Activated B cell treated with CpG ODN at 0.5 μM for 24 hours (primary cell): Measurements from ENCODE around the gene HS2ST1. TPM values are rescaled to one million over a fixed set of nuclear protein-coding genes. Genes with fewer than 3 reads are reported as not detected.
"Not testable (repeated sequence)": the region's sequence is repeated elsewhere in the genome, so short reads cannot be mapped to it uniquely, and the experiment has no call there.

Experiments
- ATAC-seq: fragments of 200-7000 bp; cut with Tn5 transposase; one replicate; pipeline ENCODE4 v1.10.0; 2021; ENCODE audit warnings: low read depth, mild to moderate bottlenecking, moderate library complexity
- CTCF ChIA-PET: fragments of 350-600 bp; sonication (Branson Sonifier 250); formaldehyde crosslinking; loops from one replicate; lab custom pipeline; 2021; ENCODE audit warnings: antibody characterized with exemption; lab: Charles Lee
- POLR2A ChIA-PET: fragments of 350-600 bp; sonication (Branson Sonifier 250); formaldehyde crosslinking; loops from one replicate; lab custom pipeline; 2021; ENCODE audit warnings: antibody characterized with exemption; lab: Charles Lee
- DNase-seq: peaks from one replicate; pipeline ENCODE4 v3.0.0; 2022
- H3K27ac Mint-ChIP-seq: one replicate; pipeline ENCODE4 v1.8.0; 2020; ENCODE audit warnings: mixed read lengths
- H3K27me3 Mint-ChIP-seq: one replicate; pipeline ENCODE4 v1.8.0; 2021; ENCODE audit warnings: mixed read lengths
- H3K36me3 Mint-ChIP-seq: one replicate; pipeline ENCODE4 v1.8.0; 2021; ENCODE audit warnings: low read depth, mixed read lengths
- H3K4me1 Mint-ChIP-seq: one replicate; pipeline ENCODE4 v1.8.0; 2021; ENCODE audit warnings: mixed read lengths
- H3K4me3 Mint-ChIP-seq: one replicate; pipeline ENCODE4 v1.8.0; 2020; ENCODE audit warnings: mild to moderate bottlenecking, mixed read lengths
- H3K9me3 Mint-ChIP-seq: one replicate; pipeline ENCODE4 v1.8.0; 2020; ENCODE audit warnings: mixed read lengths
- intact Hi-C: fragments of 100-400 bp; cut with micrococcal nuclease; formaldehyde crosslinking; loops from one replicate; pipeline ENCODE4 v1.15.1; 2024
- total RNA-seq: library from RNA; stranded (reverse); gene quantifications from 2 replicates; pipeline ENCODE4 v1.2.3, GENCODE V29; 2022
- TF ChIP-seq, protein P1 (sequence below): fragments of 200-600 bp; IDR thresholded peaks from one replicate; pipeline ENCODE4 v1.8.0; 2022; ENCODE audit warnings: antibody characterized with exemption, mild to moderate bottlenecking

The HS2ST1 gene
- total RNA-seq, 1 donor from 2014 or later = 24.2 TPM

DNA sequence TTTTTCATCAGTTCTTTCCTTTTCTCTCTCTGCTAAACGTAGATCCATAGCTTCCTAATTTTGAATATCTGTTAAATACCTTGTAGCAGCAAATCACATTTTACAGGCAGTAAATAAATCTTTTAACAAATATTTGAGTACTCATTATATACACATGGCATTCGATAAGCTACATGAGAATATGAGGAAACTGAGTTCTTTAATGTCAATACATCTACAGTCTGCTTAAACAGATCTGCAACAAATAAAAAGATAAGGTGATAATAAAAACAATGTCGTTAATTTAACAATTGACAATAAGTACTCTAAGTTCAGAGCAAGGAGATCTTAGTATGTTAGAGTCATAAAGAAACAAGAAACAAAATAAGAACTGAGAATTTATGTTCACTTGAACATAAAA lies 43.4 kb upstream of the HS2ST1 start:
- Mint-ChIP-seq H3K4me1 (peaks cover 35% of the 10 kb centered on the region), H3K36me3 (peaks cover 32% of the 10 kb centered on the region), H3K27ac (no peak overlapping the region), H3K27me3 (no peaks in the 10 kb centered on the region), H3K4me3 (no peak overlapping the region), H3K9me3 (no peaks in the 10 kb centered on the region)
- intact Hi-C loops = no loop called here
- POLR2A ChIA-PET = no interaction called here
- TF ChIP-seq, protein P1, sequence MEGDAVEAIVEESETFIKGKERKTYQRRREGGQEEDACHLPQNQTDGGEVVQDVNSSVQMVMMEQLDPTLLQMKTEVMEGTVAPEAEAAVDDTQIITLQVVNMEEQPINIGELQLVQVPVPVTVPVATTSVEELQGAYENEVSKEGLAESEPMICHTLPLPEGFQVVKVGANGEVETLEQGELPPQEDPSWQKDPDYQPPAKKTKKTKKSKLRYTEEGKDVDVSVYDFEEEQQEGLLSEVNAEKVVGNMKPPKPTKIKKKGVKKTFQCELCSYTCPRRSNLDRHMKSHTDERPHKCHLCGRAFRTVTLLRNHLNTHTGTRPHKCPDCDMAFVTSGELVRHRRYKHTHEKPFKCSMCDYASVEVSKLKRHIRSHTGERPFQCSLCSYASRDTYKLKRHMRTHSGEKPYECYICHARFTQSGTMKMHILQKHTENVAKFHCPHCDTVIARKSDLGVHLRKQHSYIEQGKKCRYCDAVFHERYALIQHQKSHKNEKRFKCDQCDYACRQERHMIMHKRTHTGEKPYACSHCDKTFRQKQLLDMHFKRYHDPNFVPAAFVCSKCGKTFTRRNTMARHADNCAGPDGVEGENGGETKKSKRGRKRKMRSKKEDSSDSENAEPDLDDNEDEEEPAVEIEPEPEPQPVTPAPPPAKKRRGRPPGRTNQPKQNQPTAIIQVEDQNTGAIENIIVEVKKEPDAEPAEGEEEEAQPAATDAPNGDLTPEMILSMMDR = no peak
- DNase-seq = no peak
- CTCF ChIA-PET = no interaction called here
- ATAC-seq = no peak

DNA sequence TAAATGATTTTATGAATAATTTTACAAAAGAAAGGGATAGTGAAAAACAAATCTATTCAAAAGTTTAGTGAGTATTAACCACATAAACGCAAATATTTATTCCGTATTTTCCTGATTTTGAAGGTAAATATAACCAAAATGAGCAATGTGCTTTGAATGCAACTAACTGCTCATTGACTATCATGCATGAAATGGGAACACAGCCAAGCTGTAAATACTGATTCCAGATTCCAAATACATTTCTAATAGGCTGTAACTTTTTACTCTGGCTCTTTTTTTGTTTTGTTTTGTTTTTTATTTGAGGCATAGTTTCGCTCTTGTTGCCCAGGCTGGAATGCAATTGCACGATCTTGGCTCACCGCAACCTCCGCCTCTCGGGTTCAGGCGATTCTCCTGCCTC lies 42.3 kb upstream of the HS2ST1 start:
- no peaks in the 10 kb centered on the region for H3K27me3 Mint-ChIP-seq
- ChIA-PET POLR2A (interaction anchor here (0.6 kb wide), 1 partner anchor 174 kb away, joined by 3 read pairs; no protein-coding TSS in a partner anchor), CTCF (no interaction called here)
- DNase-seq (no peak), ATAC-seq (no peak)
- TF ChIP-seq, protein P1 = no peak
- H3K27ac Mint-ChIP-seq = no peak overlapping the region
- no peak overlapping the region for H3K4me3 Mint-ChIP-seq
- H3K36me3 Mint-ChIP-seq = peaks cover 32% of the 10 kb centered on the region
- intact Hi-C loops = no loop called here
- no peaks in the 10 kb centered on the region for H3K9me3 Mint-ChIP-seq
- peaks cover 26% of the 10 kb centered on the region for H3K4me1 Mint-ChIP-seq

DNA sequence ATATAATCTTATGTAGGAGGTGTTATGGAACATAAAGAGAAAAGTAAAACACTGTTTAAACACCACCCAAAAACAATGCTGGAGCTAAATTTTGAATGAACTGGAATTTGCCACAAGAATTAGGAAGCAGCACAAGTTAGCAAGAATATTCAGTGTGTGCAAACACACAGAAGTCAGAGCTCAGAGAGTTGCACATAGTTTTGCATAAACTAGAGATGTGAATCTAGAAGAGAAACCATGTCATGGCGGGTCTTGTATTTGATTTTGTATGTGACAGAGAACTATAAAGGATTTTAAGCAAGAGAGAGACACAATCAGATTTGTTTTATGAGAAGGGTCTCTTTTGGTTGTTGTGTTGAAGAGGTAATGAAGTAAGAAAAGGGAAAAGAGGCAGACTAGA lies 38.7 kb upstream of the HS2ST1 start:
- POLR2A ChIA-PET = no interaction called here
- CTCF ChIA-PET = no interaction called here
- ATAC-seq (no peak), DNase-seq (no peak)
- Mint-ChIP-seq H3K27ac (peak overlapping the region; percentile 36), H3K36me3 (peaks cover 43% of the 10 kb centered on the region), H3K4me1 (peaks cover 7% of the 10 kb centered on the region), H3K9me3 (no peaks in the 10 kb centered on the region), H3K27me3 (no peaks in the 10 kb centered on the region), H3K4me3 (no peak overlapping the region)
- intact Hi-C loops = loop anchor here (2.0 kb wide), 1 partner anchor 17 kb away; no protein-coding TSS in a partner anchor
- TF ChIP-seq, protein P1 = no peak

DNA sequence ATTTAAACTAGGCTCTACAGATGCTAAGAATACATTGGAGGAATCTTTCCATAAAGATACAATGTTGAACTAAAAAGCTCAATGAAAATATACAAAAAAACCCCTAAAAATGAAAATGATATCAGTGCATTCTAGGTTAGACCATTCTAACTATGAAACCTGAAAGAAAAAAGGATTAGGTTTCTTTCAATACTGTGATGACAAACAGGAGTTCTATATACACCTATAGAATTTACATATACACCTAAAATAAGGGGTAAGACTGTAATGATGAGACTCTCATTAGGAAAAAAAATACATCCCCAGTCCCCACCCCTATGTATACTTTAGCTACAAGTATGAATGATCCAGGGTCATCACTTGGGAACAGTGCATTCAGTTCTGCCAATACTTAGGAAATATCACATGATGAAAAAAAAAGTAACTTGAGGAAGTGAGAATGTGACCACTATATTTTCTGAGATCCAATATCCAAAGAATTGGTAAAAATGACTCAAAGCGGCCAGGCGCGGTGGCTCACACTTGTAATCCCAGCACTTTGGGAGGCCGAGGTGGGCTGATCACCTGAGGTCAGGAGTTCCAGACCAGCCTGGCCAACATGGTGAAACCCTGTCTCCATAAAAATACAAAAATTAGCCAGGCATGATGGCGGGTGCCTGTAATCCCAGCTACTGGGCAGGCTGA lies 26.8 kb upstream of the HS2ST1 start:
- ChIA-PET CTCF (interaction anchor here (0.7 kb wide), 1 partner anchor 25 kb away, joined by 3 read pairs; no protein-coding TSS in a partner anchor), POLR2A (interaction anchor here (0.7 to 1.0 kb wide), 3 partner anchors 10 to 1796 kb away, joined by 3 to 8 read pairs (median 3); partner anchors contain the start of gene PKN2)
- Mint-ChIP-seq H3K4me3 (no peak overlapping the region), H3K9me3 (no peaks in the 10 kb centered on the region), H3K4me1 (peaks cover 36% of the 10 kb centered on the region), H3K27me3 (no peaks in the 10 kb centered on the region), H3K36me3 (peaks cover 38% of the 10 kb centered on the region), H3K27ac (peak overlapping the region; percentile 35)
- no peak for DNase-seq
- intact Hi-C loops = no loop called here
- ATAC-seq = no peak
- TF ChIP-seq, protein P1 = no peak

DNA sequence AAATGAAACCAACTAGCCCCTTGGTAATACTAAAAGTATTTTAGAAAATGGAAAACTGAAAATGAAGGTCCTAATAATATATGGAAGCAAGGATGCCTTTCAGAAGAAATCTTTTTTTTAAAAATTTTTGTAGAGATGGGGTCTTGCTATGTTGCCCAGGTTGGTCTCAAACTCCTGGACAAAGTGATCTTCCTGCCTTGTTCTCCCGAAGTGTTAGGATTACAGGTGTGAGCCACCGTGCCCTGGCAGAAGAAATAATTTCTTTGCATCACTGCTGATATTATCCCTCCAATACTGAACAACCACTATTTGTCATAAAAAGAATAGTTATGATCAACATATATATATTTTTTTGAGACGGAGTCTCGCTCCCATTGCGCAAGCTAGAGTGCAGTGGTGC lies 26.1 kb upstream of the HS2ST1 start:
- ChIA-PET POLR2A (interaction anchor here (0.8 kb wide), 1 partner anchor 10 kb away, joined by 3 read pairs; no protein-coding TSS in a partner anchor), CTCF (no interaction called here)
- ATAC-seq (no peak), DNase-seq (no peak)
- TF ChIP-seq, protein P1 = no peak
- H3K4me1 Mint-ChIP-seq = peaks cover 36% of the 10 kb centered on the region
- H3K27me3 Mint-ChIP-seq = no peaks in the 10 kb centered on the region
- H3K4me3 Mint-ChIP-seq = no peak overlapping the region
- H3K36me3 Mint-ChIP-seq = peaks cover 38% of the 10 kb centered on the region
- intact Hi-C loops = no loop called here
- H3K27ac Mint-ChIP-seq = no peak overlapping the region
- H3K9me3 Mint-ChIP-seq = no peaks in the 10 kb centered on the region

DNA sequence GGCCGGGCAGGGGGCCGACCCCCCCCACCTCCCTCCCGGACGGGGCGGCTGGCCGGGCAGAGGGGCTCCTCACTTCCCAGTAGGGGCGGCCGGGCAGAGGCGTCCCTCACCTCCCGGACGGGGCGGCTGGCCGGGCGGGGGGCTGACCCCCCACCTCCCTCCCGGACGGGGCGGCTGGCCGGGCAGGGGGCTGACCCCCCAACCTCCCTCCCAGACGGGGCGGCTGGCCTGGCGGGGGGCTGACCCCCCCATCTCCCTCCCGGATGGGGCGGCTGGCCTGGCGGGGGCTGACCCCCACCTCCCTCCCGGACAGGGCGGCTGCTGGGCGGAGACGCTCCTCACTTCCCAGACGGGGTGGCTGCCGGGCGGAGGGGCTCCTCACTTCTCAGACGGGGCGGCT lies 15.0 kb upstream of the HS2ST1 start:
- DNase-seq, CTCF ChIA-PET, ATAC-seq: not testable (repeated sequence)

More for the DNA sequence above, 15.0 kb upstream of the HS2ST1 start:
- H3K27me3 Mint-ChIP-seq, H3K27ac Mint-ChIP-seq, POLR2A ChIA-PET, H3K4me3 Mint-ChIP-seq, intact Hi-C loops, H3K9me3 Mint-ChIP-seq: not testable (repeated sequence)
- Mint-ChIP-seq H3K4me1 (peaks cover 30% of the 10 kb centered on the region), H3K36me3 (peaks cover 54% of the 10 kb centered on the region)
